Glutamatergic neuron (in vitro differentiated cells): ENCODE measurements around the gene EFHC2. TPM values are rescaled to one million over a fixed set of nuclear protein-coding genes. Genes with fewer than 3 reads are reported as not detected.
A peak's percentile ranks its signal among the peaks of the same experiment; 100 is the strongest.

Experiments used
- DNase-seq: peaks from one replicate; pipeline ENCODE4 v3.0.0; 2022
- H3K27ac Mint-ChIP-seq: one replicate; pipeline ENCODE4 v1.8.0; 2020; ENCODE audit warnings: mild to moderate bottlenecking, mixed read lengths, inconsistent platforms; ENCODE audit not compliant: unreplicated experiment
- H3K27me3 Mint-ChIP-seq: one replicate; pipeline ENCODE4 v1.8.0; 2020; ENCODE audit warnings: mild to moderate bottlenecking, moderate library complexity, mixed read lengths, inconsistent platforms; ENCODE audit not compliant: unreplicated experiment
- H3K36me3 Mint-ChIP-seq: one replicate; pipeline ENCODE4 v1.8.0; 2020; ENCODE audit warnings: mild to moderate bottlenecking, mixed read lengths, inconsistent platforms; ENCODE audit not compliant: unreplicated experiment
- H3K4me1 Mint-ChIP-seq: one replicate; pipeline ENCODE4 v1.8.0; 2020; ENCODE audit warnings: mild to moderate bottlenecking, low read depth, mixed read lengths, inconsistent platforms; ENCODE audit not compliant: unreplicated experiment
- H3K4me3 Mint-ChIP-seq: one replicate; pipeline ENCODE4 v1.8.0; 2020; ENCODE audit warnings: mild to moderate bottlenecking, mixed read lengths, inconsistent platforms; ENCODE audit not compliant: unreplicated experiment
- H3K9me3 Mint-ChIP-seq: one replicate; pipeline ENCODE4 v1.8.0; 2020; ENCODE audit warnings: mild to moderate bottlenecking, moderate library complexity, mixed read lengths, inconsistent platforms; ENCODE audit not compliant: unreplicated experiment
- total RNA-seq: library from RNA; stranded (reverse); fragmentation: NEBNext Ultra II Directional; extraction: Animal tissue kit (Norgen Biotek cat#: 25700); gene quantifications from one replicate; pipeline ENCODE4 v1.2.1, GENCODE V29; 2021; ENCODE audit not compliant: unreplicated experiment
- TF ChIP-seq, protein P1 (sequence below): fragments of 200-600 bp; sonication (generic); IDR thresholded peaks from one replicate; pipeline ENCODE4 v1.5.0; 2021; ENCODE audit not compliant: partially characterized antibody, unreplicated experiment

EFHC2 gene
- total RNA-seq, 1 donor from 2014 or later: not detected

DNA sequence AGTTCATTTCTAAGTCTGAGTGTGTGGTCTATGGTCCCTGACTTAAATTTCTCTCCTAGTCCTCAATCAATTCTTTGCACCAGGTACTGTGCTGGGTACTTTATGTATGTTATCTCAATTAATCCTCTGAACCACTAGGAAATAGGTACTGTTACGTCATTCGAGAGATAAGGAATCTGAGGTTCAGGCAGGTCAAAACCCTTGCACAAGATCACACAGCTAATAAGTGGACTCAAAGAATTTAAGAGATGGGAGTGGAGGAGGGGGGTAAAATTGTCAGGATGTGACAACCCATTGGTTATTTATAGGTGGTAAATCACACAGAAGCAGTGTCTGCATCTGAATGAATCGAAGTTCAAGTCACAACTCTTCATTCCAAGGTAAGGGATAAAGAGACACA lies 169.4 kb downstream of the EFHC2 start:
- Mint-ChIP-seq H3K27me3 (no peaks in the 10 kb centered on the region), H3K9me3 (peaks cover 2% of the 10 kb centered on the region), H3K27ac (no peak overlapping the region), H3K4me1 (no peaks in the 10 kb centered on the region), H3K4me3 (no peak overlapping the region), H3K36me3 (peaks cover 5% of the 10 kb centered on the region)
- DNase-seq: no peak
- TF ChIP-seq, protein P1, sequence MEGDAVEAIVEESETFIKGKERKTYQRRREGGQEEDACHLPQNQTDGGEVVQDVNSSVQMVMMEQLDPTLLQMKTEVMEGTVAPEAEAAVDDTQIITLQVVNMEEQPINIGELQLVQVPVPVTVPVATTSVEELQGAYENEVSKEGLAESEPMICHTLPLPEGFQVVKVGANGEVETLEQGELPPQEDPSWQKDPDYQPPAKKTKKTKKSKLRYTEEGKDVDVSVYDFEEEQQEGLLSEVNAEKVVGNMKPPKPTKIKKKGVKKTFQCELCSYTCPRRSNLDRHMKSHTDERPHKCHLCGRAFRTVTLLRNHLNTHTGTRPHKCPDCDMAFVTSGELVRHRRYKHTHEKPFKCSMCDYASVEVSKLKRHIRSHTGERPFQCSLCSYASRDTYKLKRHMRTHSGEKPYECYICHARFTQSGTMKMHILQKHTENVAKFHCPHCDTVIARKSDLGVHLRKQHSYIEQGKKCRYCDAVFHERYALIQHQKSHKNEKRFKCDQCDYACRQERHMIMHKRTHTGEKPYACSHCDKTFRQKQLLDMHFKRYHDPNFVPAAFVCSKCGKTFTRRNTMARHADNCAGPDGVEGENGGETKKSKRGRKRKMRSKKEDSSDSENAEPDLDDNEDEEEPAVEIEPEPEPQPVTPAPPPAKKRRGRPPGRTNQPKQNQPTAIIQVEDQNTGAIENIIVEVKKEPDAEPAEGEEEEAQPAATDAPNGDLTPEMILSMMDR: no peak

DNA sequence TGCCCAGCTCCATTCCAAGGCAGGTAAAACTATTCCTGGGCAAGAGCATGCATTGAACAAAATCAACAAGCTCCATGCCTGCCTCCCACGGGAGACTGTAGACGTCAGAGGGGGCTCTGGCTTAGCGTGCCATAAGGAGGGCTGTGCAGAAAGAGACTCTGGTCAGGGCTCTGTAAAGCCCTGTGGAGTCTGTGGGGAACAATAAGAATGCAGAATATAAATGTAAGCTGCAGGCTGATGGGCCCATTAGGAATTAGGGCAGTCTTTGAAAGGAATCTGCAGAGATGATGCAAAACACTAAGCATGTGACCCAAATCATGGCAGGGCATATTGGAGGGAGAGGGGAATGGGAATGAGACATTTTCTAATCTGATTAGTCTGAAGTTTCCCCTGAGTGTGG lies 170.3 kb downstream of the EFHC2 start:
- H3K27ac Mint-ChIP-seq: no peak overlapping the region
- peaks cover 5% of the 10 kb centered on the region for H3K36me3 Mint-ChIP-seq
- H3K4me3 Mint-ChIP-seq: no peak overlapping the region
- no peaks in the 10 kb centered on the region for H3K4me1 Mint-ChIP-seq
- TF ChIP-seq, protein P1: no peak
- H3K27me3 Mint-ChIP-seq: no peaks in the 10 kb centered on the region
- DNase-seq: peak; percentile 42
- H3K9me3 Mint-ChIP-seq: peaks cover 1% of the 10 kb centered on the region

DNA sequence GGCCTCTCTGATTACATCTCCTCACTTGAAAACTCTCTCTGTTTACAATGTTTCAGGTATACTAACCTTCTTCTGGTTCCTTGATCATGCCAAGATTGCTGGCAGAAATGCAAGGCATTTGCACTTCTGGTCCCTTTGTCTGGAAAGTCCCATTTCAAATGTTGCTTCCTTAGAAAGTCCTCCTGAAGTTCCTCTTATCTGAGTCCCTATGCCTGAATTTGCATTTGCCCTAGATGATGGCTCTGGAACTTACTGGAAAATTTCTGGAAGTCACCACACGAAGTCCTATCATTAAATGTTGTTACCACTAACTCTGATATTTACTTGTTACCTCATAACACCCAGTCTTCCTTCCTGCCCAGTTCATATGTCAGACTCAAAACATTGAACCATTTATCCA lies 176.4 kb downstream of the EFHC2 start:
- DNase-seq: no peak
- H3K27me3 Mint-ChIP-seq: peaks cover 3% of the 10 kb centered on the region
- H3K4me3 Mint-ChIP-seq: no peak overlapping the region
- no peaks in the 10 kb centered on the region for H3K4me1 Mint-ChIP-seq
- no peaks in the 10 kb centered on the region for H3K36me3 Mint-ChIP-seq
- TF ChIP-seq, protein P1: no peak
- no peak overlapping the region for H3K27ac Mint-ChIP-seq
- no peaks in the 10 kb centered on the region for H3K9me3 Mint-ChIP-seq

DNA sequence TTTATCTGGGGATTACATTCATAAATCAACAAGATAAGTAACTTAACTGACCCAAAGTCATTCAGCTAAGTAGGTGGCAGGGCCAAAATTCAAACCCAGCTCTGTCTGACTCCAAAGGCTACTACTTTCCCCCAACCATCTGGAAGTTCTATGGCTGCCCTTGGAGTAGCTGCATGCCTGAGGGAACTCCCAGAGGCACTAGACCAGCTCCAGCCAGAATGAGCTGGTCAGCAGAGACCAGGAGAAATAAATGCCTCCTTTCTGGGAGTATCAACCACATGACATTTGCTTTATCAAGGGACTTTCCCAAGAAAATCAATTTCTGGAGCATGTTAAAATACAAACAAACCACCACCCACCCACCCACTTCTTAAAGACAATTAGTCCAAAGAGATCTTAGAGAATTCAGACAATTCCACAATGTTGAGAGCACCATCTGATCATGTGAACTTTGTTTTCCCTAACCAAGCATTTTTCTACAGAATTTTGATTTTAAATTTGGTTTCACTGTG lies 180.5 kb downstream of the EFHC2 start:
- Mint-ChIP-seq H3K4me1 (no peaks in the 10 kb centered on the region), H3K36me3 (no peaks in the 10 kb centered on the region), H3K4me3 (no peak overlapping the region), H3K27me3 (peaks cover 3% of the 10 kb centered on the region), H3K27ac (no peak overlapping the region), H3K9me3 (no peaks in the 10 kb centered on the region)
- TF ChIP-seq, protein P1: no peak
- DNase-seq: no peak

DNA sequence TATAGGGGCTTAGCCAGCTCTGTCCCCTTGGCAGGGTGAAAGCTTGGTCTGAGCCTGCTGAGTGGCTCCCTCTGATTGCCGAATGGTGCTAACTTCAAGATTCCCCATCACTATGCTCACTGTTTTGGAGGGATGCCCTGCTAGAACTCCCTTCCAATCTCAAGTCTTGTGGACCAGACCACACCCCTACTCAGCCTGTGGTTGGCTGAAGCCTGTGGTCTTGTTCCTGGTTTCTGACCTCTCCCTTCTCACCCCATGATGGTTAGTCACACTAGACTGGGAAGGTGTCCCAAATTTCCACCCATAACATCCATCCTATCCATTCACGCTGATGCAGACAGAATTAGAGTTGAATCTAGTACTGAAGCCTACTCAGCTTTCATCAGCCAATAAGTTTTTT lies 185.6 kb downstream of the EFHC2 start:
- TF ChIP-seq, protein P1: no peak
- no peaks in the 10 kb centered on the region for H3K36me3 Mint-ChIP-seq
- H3K27me3 Mint-ChIP-seq: peaks cover 4% of the 10 kb centered on the region
- no peak for DNase-seq
- H3K4me1 Mint-ChIP-seq: peaks cover 3% of the 10 kb centered on the region
- no peak overlapping the region for H3K4me3 Mint-ChIP-seq
- H3K9me3 Mint-ChIP-seq: peaks cover 1% of the 10 kb centered on the region
- H3K27ac Mint-ChIP-seq: no peak overlapping the region
